ENCODE results near the gene RABGGTA.

GRCh38 chr14:24278424-24278823 lies 7.0 kb upstream of the RABGGTA start:
- no peak for TF ChIP-seq POLR2A (IDR thresholded peaks at IDR 0.05)
- TF ChIP-seq, protein P1, sequence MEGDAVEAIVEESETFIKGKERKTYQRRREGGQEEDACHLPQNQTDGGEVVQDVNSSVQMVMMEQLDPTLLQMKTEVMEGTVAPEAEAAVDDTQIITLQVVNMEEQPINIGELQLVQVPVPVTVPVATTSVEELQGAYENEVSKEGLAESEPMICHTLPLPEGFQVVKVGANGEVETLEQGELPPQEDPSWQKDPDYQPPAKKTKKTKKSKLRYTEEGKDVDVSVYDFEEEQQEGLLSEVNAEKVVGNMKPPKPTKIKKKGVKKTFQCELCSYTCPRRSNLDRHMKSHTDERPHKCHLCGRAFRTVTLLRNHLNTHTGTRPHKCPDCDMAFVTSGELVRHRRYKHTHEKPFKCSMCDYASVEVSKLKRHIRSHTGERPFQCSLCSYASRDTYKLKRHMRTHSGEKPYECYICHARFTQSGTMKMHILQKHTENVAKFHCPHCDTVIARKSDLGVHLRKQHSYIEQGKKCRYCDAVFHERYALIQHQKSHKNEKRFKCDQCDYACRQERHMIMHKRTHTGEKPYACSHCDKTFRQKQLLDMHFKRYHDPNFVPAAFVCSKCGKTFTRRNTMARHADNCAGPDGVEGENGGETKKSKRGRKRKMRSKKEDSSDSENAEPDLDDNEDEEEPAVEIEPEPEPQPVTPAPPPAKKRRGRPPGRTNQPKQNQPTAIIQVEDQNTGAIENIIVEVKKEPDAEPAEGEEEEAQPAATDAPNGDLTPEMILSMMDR (IDR thresholded peaks at IDR 0.05 in 4 of 5, conservative IDR thresholded peaks at IDR 0.05 in 1 of 5): no peak

All from gastrocnemius medialis (tissue), 4 donors.